DMS53 treated with DMSO at 0.1 percent for 48 hours (cell line): ENCODE measurements around the gene CST11.
"Not testable (repeated sequence)": the region's sequence is repeated elsewhere in the genome, so short reads cannot be mapped to it uniquely, and the experiment has no call there.

ENCODE experiments used
- DNase-seq: peaks from one replicate; lab custom pipeline; 2025; ENCODE audit not compliant: unreplicated experiment; lab: John Stamatoyannopoulos, UW

Gene CST11, protein sequence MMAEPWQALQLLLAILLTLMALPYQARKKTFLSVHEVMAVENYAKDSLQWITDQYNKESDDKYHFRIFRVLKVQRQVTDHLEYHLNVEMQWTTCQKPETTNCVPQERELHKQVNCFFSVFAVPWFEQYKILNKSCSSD

DNA sequence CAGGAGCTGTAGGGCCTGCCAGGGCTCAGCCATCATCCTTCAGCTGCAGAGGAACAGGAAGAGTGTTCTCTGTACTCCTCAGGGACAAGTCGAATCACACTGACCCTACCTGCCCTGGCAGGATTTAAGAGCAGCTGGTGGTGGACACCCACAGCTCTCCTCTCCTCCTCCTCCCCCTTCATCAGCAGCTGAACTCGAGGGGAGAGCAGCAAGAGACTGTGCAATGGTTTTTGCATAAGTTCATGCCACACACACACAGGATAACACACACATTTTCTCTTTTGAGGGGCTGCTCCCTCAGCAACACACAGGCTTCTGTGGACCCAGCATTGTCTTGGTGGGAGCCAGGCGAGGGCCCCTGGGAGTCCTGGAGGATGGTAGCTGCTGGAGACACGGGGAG is at the start of gene CST11:
CST11 (minus strand) TSS at position 101 of the 400 bp plus-strand sequence; CDS start at position 36, 65 bp downstream.
- no peak for DNase-seq

DNA sequence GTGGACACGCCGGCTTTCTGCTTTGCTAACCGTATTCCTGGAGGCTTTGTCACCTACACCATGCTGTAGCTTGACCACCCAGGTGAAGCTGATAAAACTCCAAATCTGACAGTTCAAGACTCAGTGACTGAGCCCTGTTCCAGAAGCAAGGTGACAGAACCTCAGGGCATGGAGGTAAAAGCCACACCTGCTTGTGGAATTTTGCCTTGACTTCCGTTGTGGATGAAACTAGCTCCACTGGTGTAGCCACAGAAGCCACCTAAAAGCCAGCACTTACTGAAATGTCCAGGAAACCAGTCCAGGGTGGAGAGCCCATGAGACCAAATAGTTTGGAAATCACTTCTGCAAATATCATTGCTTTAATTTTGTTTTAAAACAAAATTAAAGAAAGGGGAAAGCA is 49.2 kb upstream of the CST11 start:
- DNase-seq, result no peak

DNA sequence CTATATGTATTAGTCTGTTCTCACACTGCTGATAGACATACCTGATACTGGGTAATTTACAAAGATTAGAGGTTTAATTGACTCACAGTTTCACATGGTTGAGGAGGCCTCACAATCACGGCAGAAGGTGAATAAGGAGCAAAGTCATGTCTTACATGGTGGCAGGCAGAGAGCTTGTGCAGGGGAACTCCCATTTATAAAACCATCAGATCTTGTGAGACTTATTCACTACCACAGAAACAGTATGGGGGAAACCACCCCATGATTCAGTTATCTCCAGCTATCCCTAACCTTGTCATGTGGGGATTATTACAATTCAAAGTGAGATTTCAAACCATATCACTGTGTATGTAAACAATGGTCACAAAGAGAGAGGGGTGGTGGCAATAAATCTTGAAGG is 44.9 kb upstream of the CST11 start:
- no peak for DNase-seq

DNA sequence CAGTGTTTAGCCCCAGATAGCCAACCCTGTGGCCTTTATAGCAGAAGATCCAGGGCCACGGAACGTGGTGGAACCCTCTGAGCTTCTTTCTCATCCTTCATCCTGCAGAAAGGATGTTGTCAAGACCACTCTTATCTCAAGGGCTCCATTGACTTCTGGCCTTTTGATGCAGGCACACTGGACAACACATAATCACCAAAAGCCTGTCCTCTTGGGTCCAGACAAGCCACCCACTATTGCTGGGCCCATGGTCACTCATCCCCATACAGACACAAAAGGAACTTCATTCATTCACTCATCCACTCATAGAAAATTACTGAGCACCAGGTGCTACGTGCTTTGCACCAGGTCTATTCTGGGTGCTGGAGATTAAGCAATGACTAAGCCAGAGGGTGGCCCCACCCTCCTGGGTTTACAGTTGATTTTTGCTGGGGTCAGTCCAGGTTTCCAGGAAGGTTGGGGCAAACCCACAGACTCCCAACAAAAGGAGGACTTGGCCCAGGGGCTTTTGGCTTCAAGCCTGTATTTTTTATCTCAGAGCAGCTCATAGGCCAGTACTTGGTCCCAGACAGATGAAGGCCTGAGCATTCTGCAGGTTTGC is 40.6 kb upstream of the CST11 start:
- no peak for DNase-seq

DNA sequence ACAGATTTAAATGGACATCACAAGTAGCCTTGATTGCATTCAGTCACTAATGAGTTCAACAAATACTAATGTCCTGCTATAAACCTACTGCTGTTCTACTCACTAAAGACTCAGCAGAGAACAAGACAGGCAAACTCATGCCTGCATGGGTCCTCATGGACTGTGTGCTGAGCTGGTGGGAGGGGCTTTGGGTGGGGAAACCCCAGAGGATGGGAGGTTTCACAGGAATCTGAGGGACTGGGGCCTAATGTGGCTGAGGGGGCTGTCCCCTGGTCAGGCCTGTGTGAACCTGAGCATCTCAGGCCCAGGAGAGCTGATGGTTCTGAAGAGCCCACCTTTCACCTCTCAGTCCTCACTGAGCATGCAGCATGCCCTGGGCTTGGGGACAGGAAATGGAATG is 39.6 kb upstream of the CST11 start:
- no peak for DNase-seq

DNA sequence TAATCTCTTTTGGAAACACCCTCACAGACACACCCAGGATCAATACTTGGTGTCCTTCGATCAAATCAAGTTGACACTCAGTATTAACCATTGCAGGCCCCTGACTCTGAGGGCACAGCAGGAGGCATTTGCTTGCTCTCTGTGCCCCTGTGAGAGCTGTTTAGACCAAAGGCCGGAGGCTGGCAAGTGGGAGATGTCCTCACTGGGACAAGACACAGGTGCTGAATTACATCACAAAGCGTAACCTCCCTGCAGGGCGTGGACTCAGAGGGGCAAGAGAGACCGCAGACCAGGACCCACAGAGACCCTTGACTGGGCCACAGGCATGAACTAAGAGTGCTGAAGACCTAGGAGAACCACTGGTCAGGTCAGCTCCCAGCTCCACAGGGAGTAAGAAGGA is 38.1 kb upstream of the CST11 start, which contains the start of gene CST8:
CST8 (plus strand) TSS at position 301 of the 400 bp plus-strand sequence. CDS start 551 bp downstream, outside the sequence.
- no peak for DNase-seq

DNA sequence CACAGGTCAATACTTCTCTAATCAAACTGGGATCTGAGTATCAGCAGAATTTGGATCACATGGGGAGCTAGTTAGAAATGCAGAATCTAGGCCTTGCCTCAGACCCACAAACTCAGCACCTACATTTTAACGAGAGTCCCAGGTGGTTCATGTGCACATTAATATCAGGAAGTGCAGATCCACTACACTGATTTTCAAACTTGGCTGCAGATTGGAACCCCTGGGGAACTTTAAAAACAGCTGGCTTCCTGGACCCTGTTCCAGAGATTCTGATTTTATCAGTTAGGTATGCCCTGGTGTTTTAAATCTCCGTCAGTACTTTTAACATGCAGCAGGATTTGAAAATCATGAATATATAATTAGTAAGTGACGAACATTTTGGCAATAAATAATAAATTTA is 36.3 kb upstream of the CST11 start:
- no peak for DNase-seq

DNA sequence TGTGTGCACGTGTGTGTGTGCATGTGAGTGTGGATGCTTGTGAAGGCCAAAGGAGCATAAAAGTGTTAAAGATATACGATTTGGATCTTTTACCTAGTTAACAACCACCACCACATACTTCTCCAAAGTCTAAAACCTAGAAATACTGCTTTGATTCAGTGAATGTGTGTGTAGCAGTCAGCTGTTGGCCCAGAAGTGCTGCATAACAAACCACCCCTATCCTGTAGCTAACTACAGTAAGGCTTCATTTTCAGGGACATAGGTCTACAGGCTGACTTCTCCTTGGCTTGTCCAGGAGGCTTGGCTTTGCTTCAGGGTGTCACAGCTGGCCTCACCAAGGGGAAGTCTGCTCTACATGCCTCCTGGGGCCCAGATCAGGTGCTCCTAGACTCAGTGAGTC is 35.8 kb upstream of the CST11 start:
- no peak for DNase-seq

DNA sequence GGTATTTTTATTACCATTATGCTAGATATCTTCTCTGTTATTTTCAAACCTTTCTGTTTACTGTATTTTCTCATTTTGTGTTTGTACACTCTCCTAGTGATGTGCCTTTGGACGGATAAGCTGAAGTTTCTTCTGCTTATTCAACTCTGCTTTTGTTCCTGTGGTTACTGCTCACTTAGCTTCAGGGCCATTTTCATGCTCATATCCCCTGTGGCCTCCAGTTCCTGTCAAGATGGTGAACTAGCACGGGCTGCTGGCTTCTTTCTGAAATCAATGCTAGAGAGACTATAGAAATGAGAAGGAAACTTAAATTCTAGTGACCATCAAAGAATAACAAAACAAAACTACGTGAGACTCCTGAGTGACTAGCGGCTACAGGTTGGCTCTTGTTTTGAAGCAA is 31.4 kb upstream of the CST11 start:
- DNase-seq, result no peak

DNA sequence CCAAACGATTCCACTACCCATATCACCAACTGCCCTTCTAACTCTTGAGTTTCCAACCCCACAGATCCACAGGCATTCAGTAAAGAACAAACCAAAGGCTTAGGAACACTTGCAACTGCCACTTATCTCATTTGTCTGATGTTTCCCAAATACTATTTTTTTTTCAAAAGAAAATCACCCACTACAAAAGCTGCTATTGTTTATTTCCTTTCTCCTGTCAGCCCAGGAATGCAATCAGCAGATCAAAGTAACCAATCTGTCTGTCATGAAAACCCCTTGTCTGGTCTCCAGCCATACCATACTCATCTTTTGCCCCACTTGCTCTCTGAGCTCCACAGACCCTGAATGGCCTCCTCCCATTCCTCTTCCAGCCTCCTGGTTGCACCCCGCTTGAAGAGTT is 29.5 kb upstream of the CST11 start:
- DNase-seq, result no peak

DNA sequence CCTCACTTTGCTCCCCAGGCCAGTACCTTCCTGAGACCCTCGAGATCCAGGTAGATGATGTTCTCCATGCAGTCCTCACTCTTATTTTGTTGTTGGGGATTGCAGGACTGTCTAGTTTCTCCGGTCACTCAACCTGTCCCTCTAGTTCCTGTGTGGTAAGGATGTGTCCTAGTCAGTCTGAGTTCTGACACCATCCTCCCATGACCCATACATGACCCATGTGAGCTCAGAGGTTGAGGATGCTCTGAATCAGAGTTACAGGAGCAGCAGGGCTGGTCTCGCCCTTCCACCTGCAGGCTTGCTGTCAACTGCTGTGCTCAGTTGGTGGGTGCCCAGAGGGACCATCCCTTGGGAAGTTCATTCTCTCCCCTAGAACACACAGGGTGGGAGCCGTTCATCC is 26.4 kb upstream of the CST11 start:
- no peak for DNase-seq

DNA sequence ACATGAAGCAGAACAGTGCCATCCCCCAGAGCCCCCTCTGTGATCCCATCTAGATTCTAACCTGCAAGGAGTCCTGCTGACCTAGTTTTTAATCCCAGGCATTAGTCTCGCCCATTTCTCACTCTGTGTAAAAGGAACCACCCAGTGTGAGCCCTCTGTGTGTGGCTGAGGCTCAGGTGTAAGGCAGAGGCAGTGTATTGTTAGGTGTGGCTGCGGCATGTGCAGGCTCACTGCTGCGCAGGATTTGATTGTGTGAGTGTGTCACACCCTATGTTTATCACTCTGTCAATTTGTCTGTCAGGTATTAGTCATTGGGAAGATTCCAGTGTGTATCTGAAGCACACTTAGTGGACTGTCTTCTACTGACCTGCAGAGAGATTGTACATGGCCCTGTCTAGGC is 24.5 kb upstream of the CST11 start:
- no peak for DNase-seq

DNA sequence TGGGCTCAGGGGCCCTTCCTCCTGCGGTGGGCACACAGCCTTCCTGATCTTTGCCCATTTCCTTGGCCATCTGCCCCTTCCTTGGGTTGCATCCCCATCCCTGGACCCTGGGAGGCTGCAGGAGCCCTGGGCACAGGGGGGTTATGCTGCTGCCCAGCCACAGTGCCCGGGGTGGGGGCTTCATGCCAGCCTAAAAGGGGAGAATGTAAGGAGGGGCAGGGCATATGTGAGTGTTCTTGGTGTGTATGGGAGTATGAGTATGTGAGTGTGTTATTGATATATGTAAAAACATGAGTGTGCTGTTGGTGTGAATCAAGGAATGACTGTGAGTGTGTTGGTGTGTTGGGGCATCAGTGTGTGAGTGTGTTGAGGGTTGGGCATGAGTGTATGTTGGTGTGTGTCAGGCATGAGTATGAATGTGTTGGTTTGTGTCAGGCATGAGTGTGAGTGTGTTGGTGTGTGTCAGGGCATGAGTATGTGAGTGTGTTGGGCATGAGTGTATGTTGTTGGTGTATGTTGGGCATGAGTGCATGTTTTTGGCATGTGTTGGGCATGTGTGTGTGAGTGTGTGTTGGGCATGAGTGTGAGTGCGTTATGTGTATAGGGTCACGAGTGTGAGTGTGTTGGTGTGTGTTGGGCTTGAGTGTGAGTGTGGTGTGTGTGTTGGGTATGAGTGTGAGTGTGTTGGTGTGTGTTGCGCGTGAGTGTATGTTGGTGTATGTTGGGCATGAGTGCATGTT is 23.5 kb upstream of the CST11 start:
- DNase-seq, result no peak

DNA sequence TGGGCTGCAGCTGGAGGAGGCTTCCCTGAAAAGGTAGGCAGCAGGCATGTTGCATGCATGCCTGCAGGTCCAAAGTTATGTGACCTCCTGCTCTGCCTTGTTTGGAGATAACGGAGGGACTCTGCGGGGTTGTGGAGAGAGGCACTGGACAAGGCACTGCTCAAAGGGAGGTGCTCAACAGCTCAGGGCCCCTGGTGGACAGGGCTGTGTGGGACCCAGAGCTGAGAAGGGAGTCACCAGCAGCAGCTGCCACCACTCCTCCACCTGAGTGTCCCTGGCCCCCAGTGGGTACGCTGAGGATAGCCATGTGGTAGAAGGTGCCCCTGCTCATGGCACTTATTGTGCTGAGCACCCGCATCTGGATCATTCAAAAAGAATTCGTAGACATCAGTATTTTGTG is 22.7 kb upstream of the CST11 start:
- no peak for DNase-seq

DNA sequence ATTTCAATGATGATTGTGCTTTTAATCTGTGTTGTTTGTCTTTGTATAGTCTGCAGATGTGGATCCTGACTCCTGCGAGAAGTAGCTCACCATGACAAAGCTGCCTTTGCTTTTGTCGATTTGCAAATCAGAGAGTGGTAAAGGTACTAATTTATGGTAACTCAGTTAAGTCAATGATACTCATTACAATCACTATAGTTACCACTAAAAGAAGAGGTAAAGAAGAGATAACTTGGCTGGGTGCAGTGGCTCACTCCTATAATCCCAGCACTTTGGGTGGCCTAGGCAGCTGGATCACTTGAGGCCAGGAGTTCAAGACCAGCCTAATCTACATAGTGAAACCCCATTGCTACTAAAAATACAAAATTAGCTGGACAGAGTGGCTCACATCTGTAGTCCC is 20.6 kb upstream of the CST11 start:
- DNase-seq, result not testable (repeated sequence)

DNA sequence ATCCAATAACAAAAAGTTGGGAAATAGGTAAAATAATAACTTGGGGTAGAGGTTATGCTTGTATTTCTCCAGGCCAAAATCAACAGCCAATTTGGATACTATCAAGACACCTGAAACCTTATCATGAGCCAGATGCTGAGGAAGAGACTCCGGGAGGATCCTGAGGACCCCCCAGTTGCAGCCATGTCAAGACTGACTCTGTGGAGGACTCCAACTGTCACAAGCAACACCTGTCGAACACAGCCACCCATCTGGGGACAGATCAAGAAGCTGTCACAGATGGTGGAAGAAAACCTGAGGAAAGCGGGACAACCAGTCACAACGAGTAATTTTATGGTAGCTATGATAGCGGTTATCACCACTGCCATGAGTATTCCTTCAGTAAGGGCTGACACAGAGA is 19.6 kb upstream of the CST11 start:
- not testable (repeated sequence) for DNase-seq

DNA sequence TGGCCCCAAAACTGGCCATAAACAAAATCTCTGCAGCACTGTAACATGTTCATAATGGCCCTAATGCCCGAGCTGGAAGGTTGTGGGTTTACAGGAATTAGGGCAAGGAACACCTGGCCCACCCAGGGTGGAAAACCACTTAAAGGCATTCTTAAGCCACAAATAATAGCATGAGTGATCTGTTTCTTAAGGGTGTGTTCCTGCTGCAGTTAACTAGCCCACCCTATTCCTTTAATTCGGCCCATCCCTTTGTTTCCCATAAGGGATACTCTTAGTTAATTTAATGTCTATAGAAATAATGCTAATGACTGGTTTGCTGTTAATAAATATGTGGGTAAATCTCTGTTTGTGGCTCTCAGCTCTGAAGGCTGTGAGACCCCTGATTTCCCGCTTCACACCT is 14.3 kb upstream of the CST11 start:
- DNase-seq, result not testable (repeated sequence)

DNA sequence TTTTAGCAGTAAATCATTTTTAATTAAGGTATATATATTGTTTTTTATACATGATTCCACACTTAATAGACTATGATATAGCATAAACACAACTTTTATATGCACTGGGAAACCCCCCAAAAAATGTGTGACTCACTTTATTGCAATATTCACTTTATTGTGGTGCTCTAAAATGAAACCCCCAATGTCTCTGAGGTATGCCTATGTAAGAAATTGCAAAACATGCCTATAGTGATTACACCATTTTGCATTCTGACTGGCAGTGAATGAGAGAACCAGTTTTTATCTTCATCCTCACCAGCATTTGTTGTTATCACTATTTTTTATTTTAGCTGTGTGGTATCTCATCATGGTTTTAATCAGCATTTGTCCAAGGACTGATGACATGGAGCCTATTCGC is 8.5 kb upstream of the CST11 start:
- DNase-seq, result no peak

DNA sequence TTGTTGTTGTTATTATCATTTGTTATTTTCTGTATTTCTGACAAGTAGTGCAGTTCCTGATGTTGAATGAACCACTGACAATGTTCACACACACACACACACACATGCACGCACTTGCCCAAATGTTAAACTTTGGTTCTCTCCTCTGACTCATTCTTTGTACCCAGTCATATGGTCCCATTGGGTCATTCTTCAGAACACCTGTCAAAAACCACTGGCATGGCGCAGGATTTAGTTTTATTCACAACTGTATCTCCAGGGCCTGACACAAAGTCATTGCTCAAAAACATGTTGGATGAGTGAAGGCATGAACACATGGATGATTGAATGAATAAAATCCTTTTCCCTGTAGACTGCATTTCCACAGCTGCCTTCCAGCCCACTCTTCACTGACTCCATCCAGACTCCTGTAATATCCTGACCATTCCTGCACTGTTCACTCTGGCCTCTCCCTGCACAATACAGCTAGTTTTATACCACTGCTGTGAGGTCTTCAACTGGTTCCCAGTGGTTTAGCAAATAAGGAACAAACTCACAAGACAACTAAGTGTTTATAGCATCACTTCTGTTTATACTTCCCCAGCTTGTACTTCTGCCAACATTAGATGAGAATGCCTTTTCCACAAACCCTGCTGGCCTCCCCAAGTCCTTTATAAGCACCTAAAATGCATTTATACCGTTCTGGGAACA is 6.9 kb upstream of the CST11 start:
- no peak for DNase-seq

DNA sequence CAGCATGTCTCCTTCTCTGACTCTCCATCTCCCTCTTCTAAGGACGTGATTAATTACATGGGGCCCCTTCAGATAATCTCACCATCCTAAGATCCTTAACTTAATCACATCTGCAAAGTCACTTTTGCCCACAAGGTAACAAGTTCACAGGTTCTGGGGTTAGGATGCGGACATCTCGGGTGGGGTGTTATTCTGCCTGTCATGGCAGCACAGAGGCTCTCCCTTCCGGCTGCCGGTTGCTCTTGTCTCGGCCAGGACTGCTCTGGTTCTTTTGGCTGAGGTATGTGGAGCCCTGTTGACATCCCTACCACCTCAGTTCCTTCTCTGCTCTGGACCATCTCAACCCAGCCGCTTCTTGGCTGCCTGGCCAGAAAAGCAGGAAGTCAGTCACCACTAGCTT is 4.2 kb upstream of the CST11 start:
- DNase-seq, result no peak

DNA sequence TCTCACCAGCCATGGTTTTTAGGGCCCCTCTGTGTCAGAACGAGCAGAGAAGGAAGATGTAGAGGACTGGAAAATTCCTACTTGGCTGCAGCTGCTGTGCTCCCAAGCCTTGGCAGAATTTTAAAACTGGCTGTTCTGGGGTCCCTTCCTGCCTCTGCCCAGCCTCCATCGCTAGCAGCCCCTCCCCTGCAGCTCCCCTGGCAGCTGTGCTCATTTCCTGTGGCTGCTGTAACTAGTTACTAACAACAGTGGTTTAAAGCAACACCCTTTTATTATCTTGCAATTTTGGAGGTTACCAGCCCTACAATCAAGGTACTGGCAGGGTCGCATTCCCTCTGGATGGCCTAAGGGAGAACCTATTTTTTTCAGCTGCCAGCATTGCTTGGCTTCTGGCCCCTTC is 3.7 kb upstream of the CST11 start:
- DNase-seq, result no peak

DNA sequence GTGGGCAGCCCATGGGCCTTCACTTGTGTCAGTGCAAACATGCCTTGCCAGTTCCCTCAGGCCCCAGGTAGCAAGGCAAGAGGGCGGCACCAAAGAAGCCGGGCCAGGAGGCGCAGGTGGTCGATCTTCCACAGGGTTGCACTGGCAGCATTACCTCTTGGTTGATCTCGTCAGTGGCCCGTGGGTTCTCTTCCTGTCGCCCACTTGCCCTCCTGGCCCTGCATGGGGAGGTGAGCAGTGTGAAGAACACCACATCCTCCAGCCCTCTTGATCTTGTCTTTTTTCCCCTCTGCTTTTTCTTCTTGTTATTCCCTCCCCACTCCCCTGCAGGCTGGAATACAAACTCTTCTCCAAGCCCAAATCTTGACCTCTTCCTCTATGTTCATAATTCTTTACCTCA is 3.0 kb upstream of the CST11 start:
- no peak for DNase-seq
